ENCODE data around the gene RAD52. TPM values are rescaled to one million over a fixed set of nuclear protein-coding genes. Genes with fewer than 3 reads are reported as not detected.
A peak's percentile ranks its signal among the peaks of the same experiment; 100 is the strongest.

The RAD52 gene
- polyA plus RNA-seq, 1 experiment, result 18.8 TPM

- H3K27ac ChIP-seq (ENCODE audit: low read depth, low read length), result no peak overlapping the region
- ChIA-PET CTCF (interaction anchor here (0.9 kb wide), 1 partner anchor 28 kb away, joined by 3 read pairs; the partner anchor contains the start of gene RAD52), POLR2A (no interaction called here)
- no peaks in the 10 kb centered on the region for H3K27me3 ChIP-seq (ENCODE audit: control insufficient read depth, insufficient read depth, low read length)
- no peaks in the 10 kb centered on the region for H3K9me3 ChIP-seq (ENCODE audit: control insufficient read depth, insufficient read depth, low read length)
- no peak for DNase-seq (ENCODE audit: low read depth, low spot score)
- 0 out of 2 replicates have a peak, but pooled peaks have one; percentile 1 for TF ChIP-seq CTCF (IDR thresholded peaks at IDR 0.05; ENCODE audit: low read depth, low read length)
- no peak overlapping the region for H3K4me3 ChIP-seq (ENCODE audit: low read depth, low read length)
Observed at GRCh38 chr12:977156-977555, 27.7 kb upstream of the RAD52 start.

- no peak for TF ChIP-seq CTCF (IDR thresholded peaks at IDR 0.05; ENCODE audit: low read depth, low read length)
- ChIA-PET POLR2A (no interaction called here), CTCF (no interaction called here)
Observed at GRCh38 chr12:976644-977043, 27.1 kb upstream of the RAD52 start.

GRCh38 chr12:974271-974862 lies 24.9 kb upstream of the RAD52 start:
- Histone ChIP-seq H3K27ac (ENCODE audit: low read depth, low read length) (no peak overlapping the region), H3K4me3 (ENCODE audit: low read depth, low read length) (no peak overlapping the region), H3K9me3 (ENCODE audit: control insufficient read depth, insufficient read depth, low read length) (no peaks in the 10 kb centered on the region), H3K27me3 (ENCODE audit: control insufficient read depth, insufficient read depth, low read length) (no peaks in the 10 kb centered on the region)
- POLR2A ChIA-PET, result no interaction called here
- no peak for DNase-seq (ENCODE audit: low read depth, low spot score)
- CTCF ChIA-PET, result interaction anchor here (1.8 kb wide), 1 partner anchor 25 kb away, joined by 4 read pairs; the partner anchor contains the start of gene RAD52
- TF ChIP-seq CTCF (IDR thresholded peaks at IDR 0.05; ENCODE audit: low read depth, low read length), result no peak

More at GRCh38 chr12:976644-977043, 27.1 kb upstream of the RAD52 start:
- no peak for DNase-seq (ENCODE audit: low read depth, low spot score)
- H3K27ac ChIP-seq (ENCODE audit: low read depth, low read length), result no peak overlapping the region
- no peaks in the 10 kb centered on the region for H3K27me3 ChIP-seq (ENCODE audit: control insufficient read depth, insufficient read depth, low read length)
- H3K4me3 ChIP-seq (ENCODE audit: low read depth, low read length), result no peak overlapping the region
- no peaks in the 10 kb centered on the region for H3K9me3 ChIP-seq (ENCODE audit: control insufficient read depth, insufficient read depth, low read length)

GRCh38 chr12:971991-972390 lies 22.5 kb upstream of the RAD52 start:
- no peak for DNase-seq (ENCODE audit: low read depth, low spot score)
- POLR2A ChIA-PET, result no interaction called here
- no peak overlapping the region for H3K4me3 ChIP-seq (ENCODE audit: low read depth, low read length)
- H3K27ac ChIP-seq (ENCODE audit: low read depth, low read length), result no peak overlapping the region
- TF ChIP-seq CTCF (IDR thresholded peaks at IDR 0.05; ENCODE audit: low read depth, low read length), result no peak
- H3K9me3 ChIP-seq (ENCODE audit: control insufficient read depth, insufficient read depth, low read length), result no peaks in the 10 kb centered on the region
- no peaks in the 10 kb centered on the region for H3K27me3 ChIP-seq (ENCODE audit: control insufficient read depth, insufficient read depth, low read length)
- CTCF ChIA-PET, result interaction anchor here (1.5 to 2.3 kb wide), 2 partner anchors 22 to 121 kb away, joined by 7 to 14 read pairs; partner anchors contain the start of gene RAD52

- no peaks in the 10 kb centered on the region for H3K27me3 ChIP-seq (ENCODE audit: control insufficient read depth, insufficient read depth, low read length)
- DNase-seq (ENCODE audit: low read depth, low spot score), result no peak
- H3K4me3 ChIP-seq (ENCODE audit: low read depth, low read length), result no peak overlapping the region
- no peak overlapping the region for H3K27ac ChIP-seq (ENCODE audit: low read depth, low read length)
- POLR2A ChIA-PET, result interaction anchor here (0.6 kb wide), 1 partner anchor 78 kb away, joined by 4 read pairs; no protein-coding TSS in a partner anchor
- CTCF ChIA-PET, result interaction anchor here (1.4 to 2.3 kb wide), 2 partner anchors 20 to 148 kb away, joined by 6 to 14 read pairs; partner anchors contain the start of gene RAD52
- H3K9me3 ChIP-seq (ENCODE audit: control insufficient read depth, insufficient read depth, low read length), result no peaks in the 10 kb centered on the region
- no peak for TF ChIP-seq CTCF (IDR thresholded peaks at IDR 0.05; ENCODE audit: low read depth, low read length)
Observed at GRCh38 chr12:969821-970220, 20.3 kb upstream of the RAD52 start.

All from AG04450 (cell line).